ENCODE data around the gene NUF2.
"Not testable (repeated sequence)": the region's sequence is repeated elsewhere in the genome, so short reads cannot be mapped to it uniquely, and the experiment has no call there.

DNA sequence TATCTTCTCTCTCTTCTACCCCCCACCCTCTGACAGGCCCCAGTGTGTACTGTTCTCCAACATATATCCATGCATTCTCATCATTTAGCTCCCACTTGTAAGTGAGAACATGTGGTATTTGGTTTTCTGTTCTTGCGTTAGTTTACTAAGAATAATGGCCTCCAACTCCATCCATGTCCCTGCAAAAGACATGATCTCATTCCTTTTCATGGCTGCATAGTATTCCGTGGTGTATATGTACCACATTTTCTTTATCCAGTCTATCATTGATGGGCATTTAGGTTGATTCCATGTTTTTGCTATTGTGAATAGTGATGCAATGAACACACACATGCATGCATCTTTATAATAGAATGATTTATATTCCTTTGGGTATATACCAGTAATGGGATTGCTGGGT is 29.6 kb upstream of the NUF2 start:
- not testable (repeated sequence) for TF ChIP-seq CTCF (IDR thresholded peaks at IDR 0.05; ENCODE audit: control extremely low read depth in 1 of 3, insufficient read depth in 1 of 3, low read depth in 1 of 3, low read length in 3 of 3); TBP (IDR thresholded peaks at IDR 0.05; ENCODE audit: low read depth, low read length); CREB1 (IDR thresholded peaks at IDR 0.05); EZH2 (IDR thresholded peaks at IDR 0.05; ENCODE audit: low read depth, low read length, severe bottlenecking); POLR2A (IDR thresholded peaks at IDR 0.05; ENCODE audit: control extremely low read depth in 1 of 2, low read depth in 2 of 2, low read length in 2 of 2); RFX5 (IDR thresholded peaks at IDR 0.05; ENCODE audit: borderline replicate concordance, low read depth, low read length); JUN (IDR thresholded peaks at IDR 0.05; ENCODE audit: low read depth, low read length); SIN3A (conservative IDR thresholded peaks at IDR 0.05 in 1 of 2, IDR thresholded peaks at IDR 0.05 in 1 of 2; ENCODE audit: low read depth in 1 of 2, low read length in 2 of 2); RNF2 (IDR thresholded peaks at IDR 0.05; ENCODE audit: borderline replicate concordance, low read depth, low read length, missing control alignments, poor library complexity, severe bottlenecking); GABPA (IDR thresholded peaks at IDR 0.05; ENCODE audit: borderline replicate concordance, insufficient read depth, low read length); SP2 (IDR thresholded peaks at IDR 0.05; ENCODE audit: low read length); EP300 (IDR thresholded peaks at IDR 0.05; ENCODE audit: borderline replicate concordance in 1 of 2, low read depth in 2 of 2, low read length in 2 of 2)

Measured in H1 (cell line).